GM08714 (cell line): ENCODE data around the gene DIP2B.

ENCODE experiments used
- H3K4me3 ChIP-seq: fragments of 200-500 bp; sonication (Bioruptor generic); 2 replicates; pipeline ENCODE4 v1.5.1; 2014; ENCODE audit warnings: mild to moderate bottlenecking, low read length, inconsistent platforms
- ZNF274 ChIP-seq: IDR thresholded peaks from 2 replicates; pipeline ENCODE4 v1.6.1; 2012; ENCODE audit warnings: mild to moderate bottlenecking, low read depth, low read length

Gene DIP2B

DNA sequence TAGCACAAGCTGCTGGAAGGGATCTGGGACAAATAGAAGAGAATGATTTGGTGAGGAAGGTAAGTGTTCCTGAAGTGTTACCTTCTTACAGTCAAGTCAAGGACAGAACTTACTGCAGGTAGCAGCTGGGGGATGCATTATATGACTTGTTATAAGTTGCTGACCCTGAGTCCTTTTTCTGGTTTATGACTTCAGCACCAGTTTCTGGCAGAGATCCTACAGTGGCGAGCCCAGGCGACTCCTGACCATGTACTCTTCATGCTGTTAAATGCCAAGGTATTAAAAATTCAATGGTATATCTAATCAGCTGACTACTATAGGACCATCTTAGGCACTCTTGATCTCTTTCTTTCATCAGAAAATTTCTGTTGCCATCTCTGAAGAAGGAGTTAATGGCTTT is 214.0 kb downstream of the DIP2B start:
- TF ChIP-seq ZNF274, result no peak

DNA sequence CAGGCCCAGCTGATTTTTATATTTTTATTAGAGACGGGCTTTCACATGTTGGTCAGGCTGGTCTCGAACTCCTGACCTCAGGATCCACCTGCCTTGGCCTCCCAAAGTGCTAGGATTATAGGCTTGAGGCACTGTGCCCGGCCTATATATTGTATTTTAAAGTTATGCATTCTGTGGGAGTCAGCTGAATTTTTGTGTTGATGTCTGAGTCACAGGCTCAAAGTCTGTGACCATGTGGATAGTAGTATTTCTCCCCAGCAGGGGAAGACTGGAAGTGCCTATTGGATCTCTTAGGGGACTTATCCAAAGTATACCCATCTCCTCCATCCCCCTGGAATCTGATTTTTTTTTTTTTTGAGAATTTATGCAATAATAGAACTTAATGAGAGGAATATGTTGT is 215.3 kb downstream of the DIP2B start:
- H3K4me3 ChIP-seq, result no peak overlapping the region
- no peak for TF ChIP-seq ZNF274

More for the DNA sequence above, 214.0 kb downstream of the DIP2B start:
- H3K4me3 ChIP-seq, result no peak overlapping the region

DNA sequence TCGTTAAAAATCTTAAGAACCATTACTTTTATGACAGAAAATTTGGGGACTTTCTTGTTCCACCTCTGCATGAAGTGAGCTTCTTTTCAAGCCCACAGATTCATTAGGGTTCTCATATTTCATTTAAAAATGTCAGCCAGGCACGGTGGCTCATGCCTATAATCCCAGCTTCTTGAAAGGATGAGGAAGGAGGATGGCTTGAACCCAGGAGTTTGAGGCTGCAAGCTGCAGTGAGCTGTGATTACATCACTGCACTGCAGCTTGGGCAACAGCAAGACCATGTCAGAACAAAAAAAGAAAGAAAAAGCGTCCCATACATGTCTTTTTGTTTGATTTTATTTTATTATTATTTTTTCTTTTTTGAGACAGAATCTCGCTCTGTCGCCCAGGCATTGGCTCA is 215.7 kb downstream of the DIP2B start:
- H3K4me3 ChIP-seq, result no peak overlapping the region
- no peak for TF ChIP-seq ZNF274

DNA sequence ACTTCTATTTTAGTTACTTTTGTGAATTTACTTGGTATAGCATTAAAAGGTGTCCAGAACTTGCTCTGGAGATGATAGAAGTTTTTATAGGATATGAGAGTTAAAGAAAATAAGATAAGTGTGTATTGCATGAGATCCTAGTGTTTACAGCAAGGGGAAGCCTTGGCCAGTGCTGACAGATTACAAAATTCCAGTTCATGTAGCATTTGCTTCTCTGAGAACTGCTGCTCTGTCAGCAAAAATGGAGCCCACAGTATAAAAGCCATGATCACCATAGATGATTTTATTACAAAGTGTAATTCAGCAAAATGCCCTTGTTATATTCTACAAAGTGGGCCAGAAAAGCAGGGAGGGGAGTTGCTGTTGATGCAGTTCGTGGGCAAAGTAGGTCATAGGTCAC is 219.1 kb downstream of the DIP2B start:
- H3K4me3 ChIP-seq, result no peak overlapping the region
- no peak for TF ChIP-seq ZNF274

DNA sequence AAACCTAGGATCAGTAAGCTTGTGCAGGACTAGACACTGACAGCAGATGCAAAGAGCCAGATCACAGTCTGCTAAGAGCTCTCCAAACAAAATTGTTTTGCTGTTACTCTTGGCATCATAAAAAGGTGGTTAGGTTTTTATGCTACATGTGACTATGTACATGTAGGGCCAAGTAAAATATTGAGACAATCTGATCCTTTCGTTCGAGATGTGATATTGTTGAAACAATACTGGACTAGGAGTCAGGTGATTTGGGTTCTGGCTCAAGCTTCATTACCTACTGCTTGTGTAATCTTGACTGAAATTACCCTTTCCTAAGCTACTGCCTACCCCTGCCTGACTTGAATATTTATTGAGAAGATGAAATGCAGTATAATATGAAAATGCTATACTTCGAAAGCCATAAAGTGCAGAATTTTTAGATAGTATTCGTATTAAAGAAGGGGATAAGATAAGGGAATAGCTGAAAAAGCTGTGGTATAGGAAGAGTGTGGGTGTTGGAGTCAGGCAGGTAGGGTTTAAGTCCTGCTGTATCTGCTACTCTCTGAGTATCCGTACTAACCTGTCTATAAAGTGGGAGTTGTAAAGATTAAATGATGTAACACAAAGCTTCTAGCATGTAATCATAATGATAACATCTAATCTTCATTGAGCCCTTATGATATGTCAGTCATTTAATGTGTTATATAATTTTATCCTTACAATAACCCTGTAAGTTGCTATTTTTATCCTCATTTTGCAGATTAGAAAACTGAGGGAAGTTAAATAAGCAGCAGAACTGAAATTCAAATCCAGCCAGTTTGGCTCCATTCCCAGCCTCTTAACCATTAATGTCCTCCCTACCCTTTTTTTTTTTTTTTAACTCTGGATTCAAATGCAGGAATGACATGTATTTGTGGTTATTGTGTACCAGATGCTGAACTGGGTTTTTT is 220.5 kb downstream of the DIP2B start:
- no peak for TF ChIP-seq ZNF274
- H3K4me3 ChIP-seq, result no peak overlapping the region

DNA sequence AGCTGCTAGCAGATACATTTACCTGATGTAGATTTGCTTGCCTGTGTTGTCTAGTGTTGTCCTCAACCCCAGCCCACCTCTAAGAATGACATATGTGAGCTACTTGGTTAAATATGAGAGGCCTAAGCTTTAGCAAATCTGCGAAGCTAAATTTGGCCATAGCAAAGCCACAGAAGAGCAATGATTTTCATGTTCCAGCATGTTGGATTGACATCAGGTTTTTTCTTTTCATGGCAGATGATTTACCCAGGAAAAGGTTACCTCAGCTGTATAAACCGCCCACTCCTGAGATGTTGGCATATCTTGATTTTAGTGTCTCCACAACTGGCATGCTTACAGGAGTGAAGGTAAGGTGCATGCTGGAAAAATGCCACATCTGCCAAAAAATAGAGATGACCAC is 222.7 kb downstream of the DIP2B start:
- H3K4me3 ChIP-seq, result no peak overlapping the region
- no peak for TF ChIP-seq ZNF274

DNA sequence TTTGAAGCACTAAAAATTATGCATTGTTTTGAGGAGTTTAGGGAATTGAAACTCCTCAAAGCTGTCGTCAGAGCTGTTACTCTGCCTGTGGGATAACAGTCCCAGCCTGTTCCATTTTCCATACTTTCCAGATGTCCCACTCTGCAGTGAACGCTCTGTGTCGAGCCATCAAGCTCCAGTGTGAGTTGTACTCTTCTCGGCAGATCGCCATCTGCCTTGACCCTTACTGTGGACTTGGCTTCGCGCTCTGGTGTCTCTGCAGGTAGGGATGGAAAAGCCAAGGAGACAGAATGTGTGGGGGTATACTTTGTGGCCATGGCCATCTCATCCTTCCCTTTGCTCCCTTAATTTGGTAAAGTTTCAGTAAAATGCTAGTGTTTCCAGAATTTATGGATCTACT is 223.6 kb downstream of the DIP2B start:
- TF ChIP-seq ZNF274, result no peak
- no peak overlapping the region for H3K4me3 ChIP-seq

DNA sequence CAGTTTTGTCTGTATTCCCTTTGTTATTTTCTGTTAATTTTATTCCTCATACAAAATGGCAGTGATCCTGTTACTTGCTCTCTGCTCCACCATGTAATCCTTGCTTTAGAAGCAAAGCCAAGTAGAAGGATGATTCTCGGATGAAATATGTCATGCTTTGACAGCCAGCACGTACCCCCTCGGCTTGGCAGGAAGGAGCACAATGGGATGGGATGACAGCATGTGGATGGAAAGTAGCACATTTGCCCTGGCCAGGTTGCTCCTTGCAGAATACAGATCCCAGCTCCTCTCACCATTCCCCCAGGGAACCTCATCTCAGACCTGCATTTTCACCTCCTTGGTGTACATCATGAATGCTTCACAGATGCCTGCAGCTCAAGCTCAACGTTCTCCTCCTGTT is 224.1 kb downstream of the DIP2B start:
- TF ChIP-seq ZNF274, result no peak

DNA sequence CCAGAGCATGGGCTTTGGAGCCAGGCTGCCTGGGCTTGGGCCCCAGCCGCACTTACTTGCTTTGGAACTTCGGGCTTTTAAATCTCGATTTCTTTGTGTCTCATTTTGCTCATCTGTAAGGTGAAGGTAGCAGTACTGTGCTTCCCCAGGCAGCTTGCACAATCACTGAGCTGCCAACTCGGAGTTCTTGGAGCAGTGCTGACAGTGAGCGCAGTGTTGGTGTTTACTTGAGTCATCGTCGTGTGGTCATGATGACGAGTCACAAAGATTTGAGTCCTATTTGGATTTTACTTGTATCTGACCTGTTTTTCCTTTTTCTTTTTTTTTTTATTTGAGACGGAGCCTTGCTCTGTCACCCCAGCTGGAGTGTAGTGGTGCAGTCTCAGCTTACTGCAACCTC is 227.8 kb downstream of the DIP2B start:
- TF ChIP-seq ZNF274, result no peak
- no peak overlapping the region for H3K4me3 ChIP-seq

More for the DNA sequence above, 224.1 kb downstream of the DIP2B start:
- no peak overlapping the region for H3K4me3 ChIP-seq

DNA sequence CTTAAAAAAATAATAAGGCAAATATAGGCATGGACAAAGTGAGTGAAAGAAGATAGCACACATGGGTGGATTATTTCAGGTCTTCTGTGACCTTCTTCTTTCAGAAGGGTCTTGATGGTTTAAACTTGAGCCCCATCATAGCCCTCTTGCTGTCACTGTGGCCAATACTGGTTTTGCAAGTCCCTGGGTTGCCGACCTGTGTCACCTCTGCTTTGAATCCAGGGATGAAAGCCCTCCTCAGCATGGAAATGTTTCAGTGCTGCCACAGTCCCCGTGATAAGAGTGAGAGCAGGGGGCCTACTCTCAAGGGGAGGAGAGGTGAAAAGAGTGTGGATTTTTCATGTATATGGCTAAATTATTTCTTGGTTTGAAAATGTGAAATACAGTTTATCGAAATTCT is 228.9 kb downstream of the DIP2B start:
- TF ChIP-seq ZNF274, result no peak
- H3K4me3 ChIP-seq, result no peak overlapping the region

DNA sequence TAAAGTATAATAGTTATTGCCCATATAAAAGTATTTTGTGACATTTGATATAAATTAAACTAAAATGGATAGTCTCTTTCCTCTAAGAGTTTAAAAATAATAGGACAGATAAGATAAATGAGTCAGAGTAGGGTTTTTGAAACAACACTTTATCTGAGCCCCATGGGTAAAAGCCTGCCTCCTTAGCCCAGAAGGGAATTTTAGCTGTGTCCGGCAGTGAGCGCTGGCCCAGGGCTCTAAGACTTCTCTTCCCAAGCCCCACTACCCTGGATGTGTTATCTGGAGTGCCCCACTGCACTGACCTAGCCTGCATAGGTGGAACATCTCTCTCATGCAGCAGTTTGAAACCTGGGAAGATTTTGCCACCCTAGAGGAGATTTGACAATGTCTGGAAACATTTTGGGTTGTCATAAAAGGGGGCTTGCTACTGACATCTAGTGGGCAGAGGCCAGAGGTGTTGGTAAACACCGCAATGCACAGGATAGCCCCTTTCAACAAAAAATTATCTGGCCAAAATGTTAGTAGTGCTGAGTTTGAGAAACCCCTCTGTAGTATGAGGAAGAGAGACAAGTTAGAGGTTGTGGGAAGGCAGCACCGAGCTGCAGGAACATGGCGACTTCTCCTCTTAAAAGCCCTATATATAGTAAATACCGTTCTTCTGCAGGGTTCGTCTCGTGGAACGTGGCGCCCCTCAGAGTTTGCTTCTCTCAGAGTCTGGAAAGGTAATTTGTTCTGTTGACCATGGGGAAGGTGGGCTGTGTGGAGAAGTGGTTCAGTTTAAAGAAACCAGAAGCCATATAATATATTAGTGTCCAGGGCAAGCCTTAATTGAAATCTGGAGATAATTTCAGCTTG is 229.9 kb downstream of the DIP2B start:
- no peak for TF ChIP-seq ZNF274
- no peak overlapping the region for H3K4me3 ChIP-seq

DNA sequence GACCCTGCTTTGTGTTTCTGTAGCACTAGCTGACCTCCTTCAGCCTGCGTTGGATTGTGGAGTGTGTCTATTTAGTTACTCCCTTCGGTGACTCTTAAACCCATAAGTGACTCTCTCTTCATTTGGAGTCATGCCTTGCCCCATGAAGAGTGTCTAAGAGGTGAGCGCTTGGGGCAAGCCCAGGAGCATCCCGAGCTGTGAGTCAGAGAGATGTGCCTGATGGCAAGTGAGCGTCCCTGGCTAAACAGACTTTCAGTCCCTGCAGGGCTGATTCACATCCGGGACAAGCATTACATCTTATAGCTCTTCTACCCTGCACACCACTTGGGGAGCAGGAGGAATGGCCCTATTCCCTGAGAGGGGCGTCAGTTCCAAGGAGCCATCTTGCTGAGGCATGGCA is 234.8 kb downstream of the DIP2B start:
- TF ChIP-seq ZNF274, result no peak
- no peak overlapping the region for H3K4me3 ChIP-seq

DNA sequence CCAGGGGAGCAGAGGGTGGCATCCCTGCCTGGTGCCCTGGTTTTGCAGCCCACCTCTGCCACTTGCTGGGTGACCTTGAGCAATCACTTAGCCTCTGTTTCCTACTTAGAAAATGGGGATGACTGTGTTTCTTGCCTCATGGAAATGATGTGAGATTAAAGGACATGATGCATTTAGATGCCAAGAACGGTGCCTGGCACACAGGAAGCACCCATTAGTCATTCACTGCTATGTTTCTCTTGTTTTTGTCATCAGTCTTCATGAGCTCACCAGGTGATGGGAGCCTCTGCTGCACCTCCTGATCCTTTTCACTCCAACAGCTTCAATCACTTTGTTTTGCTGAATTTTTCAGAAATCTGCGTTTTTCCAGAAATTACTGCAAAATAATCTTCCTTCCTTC is 235.5 kb downstream of the DIP2B start:
- no peak overlapping the region for H3K4me3 ChIP-seq
- no peak for TF ChIP-seq ZNF274

DNA sequence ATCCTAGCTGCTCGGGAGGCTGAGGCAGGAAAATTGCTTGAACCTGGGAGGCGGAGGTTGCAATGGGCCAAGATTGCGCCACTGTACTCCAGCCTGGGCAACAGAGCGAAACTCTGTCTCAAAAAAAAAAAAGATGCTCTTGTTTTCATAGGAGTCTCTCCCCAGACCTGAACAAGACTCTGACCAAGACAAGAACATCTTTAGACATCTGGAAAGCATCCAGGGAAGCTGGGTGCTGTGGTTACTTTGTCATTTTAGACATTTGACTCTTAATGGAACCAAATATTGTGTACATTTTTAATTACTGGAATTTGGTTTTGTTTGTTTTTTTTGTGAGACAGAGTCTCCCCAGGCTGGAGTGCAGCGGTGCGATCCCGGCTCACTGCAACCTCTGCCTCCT is 238.0 kb downstream of the DIP2B start:
- no peak overlapping the region for H3K4me3 ChIP-seq
- no peak for TF ChIP-seq ZNF274

DNA sequence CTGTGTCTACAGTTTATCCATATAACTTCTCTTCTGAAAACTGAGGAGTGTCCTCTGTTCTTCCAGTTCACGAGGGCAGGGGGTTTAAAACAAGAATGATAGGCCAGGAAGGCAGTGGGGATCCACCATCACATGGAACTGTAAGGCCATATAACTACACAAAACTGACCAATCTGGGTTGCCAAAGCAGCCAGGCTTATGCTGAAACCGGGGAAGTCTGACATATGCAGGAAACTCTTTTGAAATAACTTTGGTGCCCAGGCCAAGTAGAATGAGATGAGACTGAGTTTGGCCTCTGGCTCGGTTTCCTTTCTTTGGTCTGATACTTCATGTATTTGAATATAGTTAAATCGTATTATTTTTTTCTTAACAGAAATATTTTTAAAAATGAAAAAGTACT is 241.1 kb downstream of the DIP2B start:
- no peak overlapping the region for H3K4me3 ChIP-seq
- TF ChIP-seq ZNF274, result no peak
